Measurements from ENCODE around the gene GRID1.

The GRID1 gene

DNA sequence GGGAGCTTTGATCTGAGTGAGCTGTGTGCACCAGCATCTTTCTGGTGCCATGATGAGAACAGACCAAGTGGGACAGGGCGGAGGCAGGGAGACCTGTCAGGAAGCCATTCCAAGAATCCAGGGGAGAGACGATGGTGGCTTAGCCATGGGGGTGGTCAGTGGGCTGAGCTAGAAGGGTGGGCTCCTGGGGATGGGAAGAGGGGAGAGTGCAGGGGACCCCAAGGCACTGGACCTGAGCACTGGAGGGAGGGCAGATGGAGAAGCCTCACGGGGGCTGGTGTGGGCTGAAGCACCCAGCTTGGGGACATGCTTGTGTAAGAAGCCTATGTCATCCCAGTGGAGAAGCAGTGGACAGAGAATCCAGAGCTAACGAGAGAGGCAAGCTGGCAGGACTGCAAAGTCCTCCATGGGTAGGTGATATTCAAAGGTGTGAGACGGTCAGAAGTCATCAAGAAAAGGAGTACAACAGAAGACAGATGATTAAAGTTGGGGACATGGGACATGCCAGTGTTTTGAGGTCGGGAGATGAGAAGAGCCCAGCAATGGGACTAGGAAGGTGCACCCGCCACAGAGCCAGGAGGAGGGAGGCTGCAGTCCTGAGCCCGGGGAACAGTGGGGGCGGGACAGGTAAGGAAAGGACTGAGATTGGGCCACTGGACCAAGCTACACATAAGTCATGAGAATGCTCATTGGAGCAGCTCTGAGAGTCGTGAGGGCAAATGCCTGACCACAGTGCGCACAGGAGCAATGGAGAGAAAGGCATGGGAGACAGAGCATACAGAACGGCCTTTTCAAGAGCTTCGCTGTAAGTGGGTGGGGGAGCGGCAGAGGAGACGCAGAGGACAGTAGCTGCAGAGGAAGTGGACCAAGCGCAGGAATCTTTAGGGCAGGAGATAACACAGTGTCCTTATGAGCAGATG is 72.0 kb downstream of the GRID1 start:
- Histone ChIP-seq H3K27ac (ENCODE audit: low read depth, low read length, poor library complexity, severe bottlenecking) (no peak overlapping the region), H3K79me2 (ENCODE audit: insufficient read depth, low read length) (no peaks in the 10 kb centered on the region), H3K9ac (ENCODE audit: low read length) (no peak overlapping the region), H3K36me3 (ENCODE audit: insufficient read depth, low read length) (no peaks in the 10 kb centered on the region), H3K27me3 (ENCODE audit: insufficient read depth, low read length) (no peaks in the 10 kb centered on the region; the same call in 1 of the 2 replicates), H3K4me2 (ENCODE audit: low read length) (no peak overlapping the region), H3F3A (ENCODE audit: insufficient read depth, low read length) (no peaks in the 10 kb centered on the region), H2AFZ (ENCODE audit: low read length) (no peak overlapping the region), H3K4me1 (ENCODE audit: insufficient read depth, low read length, severe bottlenecking) (no peaks in the 10 kb centered on the region), H3K9me2 (ENCODE audit: low read depth, low read length) (no peaks in the 10 kb centered on the region), H3K9me3 (ENCODE audit: low read length) (no peaks in the 10 kb centered on the region), H3K4me3 (ENCODE audit: low read depth, low read length, poor library complexity, severe bottlenecking) (no peak overlapping the region), H4K20me1 (ENCODE audit: insufficient read depth, low read length) (no peaks in the 10 kb centered on the region)
- TF ChIP-seq EZH2 (IDR thresholded peaks at IDR 0.05; ENCODE audit: borderline replicate concordance, low read length) = no peak
- TF ChIP-seq, protein P1, sequence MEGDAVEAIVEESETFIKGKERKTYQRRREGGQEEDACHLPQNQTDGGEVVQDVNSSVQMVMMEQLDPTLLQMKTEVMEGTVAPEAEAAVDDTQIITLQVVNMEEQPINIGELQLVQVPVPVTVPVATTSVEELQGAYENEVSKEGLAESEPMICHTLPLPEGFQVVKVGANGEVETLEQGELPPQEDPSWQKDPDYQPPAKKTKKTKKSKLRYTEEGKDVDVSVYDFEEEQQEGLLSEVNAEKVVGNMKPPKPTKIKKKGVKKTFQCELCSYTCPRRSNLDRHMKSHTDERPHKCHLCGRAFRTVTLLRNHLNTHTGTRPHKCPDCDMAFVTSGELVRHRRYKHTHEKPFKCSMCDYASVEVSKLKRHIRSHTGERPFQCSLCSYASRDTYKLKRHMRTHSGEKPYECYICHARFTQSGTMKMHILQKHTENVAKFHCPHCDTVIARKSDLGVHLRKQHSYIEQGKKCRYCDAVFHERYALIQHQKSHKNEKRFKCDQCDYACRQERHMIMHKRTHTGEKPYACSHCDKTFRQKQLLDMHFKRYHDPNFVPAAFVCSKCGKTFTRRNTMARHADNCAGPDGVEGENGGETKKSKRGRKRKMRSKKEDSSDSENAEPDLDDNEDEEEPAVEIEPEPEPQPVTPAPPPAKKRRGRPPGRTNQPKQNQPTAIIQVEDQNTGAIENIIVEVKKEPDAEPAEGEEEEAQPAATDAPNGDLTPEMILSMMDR (IDR thresholded peaks at IDR 0.05; ENCODE audit: low read length) = no peak

DNA sequence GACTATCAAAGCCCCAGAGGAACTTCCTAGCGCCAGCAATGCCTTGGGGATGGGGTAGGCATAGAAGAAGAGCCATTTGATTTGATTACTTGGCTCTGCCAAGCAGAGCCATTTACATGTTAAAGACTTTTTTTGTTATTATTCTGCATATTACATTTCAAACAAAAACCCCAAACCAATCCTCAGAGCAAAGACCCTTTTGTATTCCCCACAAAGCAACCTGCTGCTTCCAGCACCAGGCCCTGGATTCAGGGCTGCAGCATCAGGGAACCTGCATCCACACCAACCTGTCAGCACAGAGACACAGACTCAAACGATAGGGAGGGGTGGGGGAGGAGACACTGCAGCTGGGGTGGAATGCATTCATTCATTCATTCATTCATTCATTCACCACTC is 73.2 kb downstream of the GRID1 start:
- Histone ChIP-seq H3F3A (ENCODE audit: insufficient read depth, low read length) (no peaks in the 10 kb centered on the region), H2AFZ (ENCODE audit: low read length) (no peak overlapping the region), H4K20me1 (ENCODE audit: insufficient read depth, low read length) (no peaks in the 10 kb centered on the region), H3K9me3 (ENCODE audit: low read length) (no peaks in the 10 kb centered on the region), H3K4me1 (ENCODE audit: insufficient read depth, low read length, severe bottlenecking) (no peaks in the 10 kb centered on the region), H3K9me2 (ENCODE audit: low read depth, low read length) (no peaks in the 10 kb centered on the region), H3K4me2 (ENCODE audit: low read length) (no peak overlapping the region), H3K9ac (ENCODE audit: low read length) (no peak overlapping the region), H3K27ac (ENCODE audit: low read depth, low read length, poor library complexity, severe bottlenecking) (no peak overlapping the region), H3K4me3 (ENCODE audit: low read depth, low read length, poor library complexity, severe bottlenecking) (no peak overlapping the region), H3K79me2 (ENCODE audit: insufficient read depth, low read length) (no peaks in the 10 kb centered on the region), H3K27me3 (ENCODE audit: insufficient read depth, low read length) (no peaks in the 10 kb centered on the region), H3K36me3 (ENCODE audit: insufficient read depth, low read length) (no peaks in the 10 kb centered on the region)
- TF ChIP-seq EZH2 (IDR thresholded peaks at IDR 0.05; ENCODE audit: borderline replicate concordance, low read length) = no peak
- TF ChIP-seq, protein P1 (IDR thresholded peaks at IDR 0.05; ENCODE audit: low read length) = no peak

DNA sequence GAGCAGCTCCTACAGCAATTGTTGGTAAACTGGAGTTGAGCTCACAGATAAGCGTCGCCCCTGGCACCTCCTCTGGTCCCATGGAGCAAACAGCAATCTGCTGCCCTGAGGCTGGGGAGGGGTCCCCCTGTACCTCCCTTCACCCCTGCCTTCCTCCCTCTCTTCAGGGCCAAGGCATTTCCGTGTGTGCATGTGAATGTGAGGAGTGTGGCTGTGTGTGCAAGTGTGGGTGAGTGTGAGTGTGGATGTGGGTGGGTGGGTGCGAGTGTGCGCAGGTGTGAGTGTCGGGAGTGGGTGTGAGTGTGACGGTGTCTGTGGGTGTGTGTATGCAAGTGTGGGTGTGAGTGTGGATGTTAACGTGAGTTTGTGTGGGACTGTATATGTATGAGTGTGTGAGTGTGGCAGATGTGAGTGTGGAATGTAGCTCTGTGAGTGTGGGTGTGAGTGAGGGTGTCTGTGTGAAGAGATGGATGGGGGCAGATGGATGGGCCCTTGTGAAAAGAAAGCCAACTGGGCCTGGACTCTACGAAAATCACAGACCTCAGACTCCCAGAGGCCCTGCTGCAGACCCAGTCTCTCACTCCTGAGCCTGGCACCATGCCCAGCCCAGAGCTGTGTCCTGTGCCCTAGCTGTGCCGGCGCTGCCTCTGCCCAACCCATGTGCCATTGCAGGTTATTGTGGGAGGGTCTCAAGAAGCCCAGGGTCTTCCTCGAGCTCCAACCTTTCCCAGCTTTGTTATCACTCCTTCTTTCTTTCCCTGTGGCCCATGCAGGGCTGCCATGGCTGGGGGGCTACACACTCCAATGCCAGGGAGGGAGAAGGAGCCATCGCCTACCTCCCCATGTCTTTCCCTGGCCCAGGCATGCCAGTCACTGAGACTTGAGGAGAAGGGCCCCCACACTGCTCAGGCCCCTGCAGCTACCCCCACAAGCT is 73.9 kb downstream of the GRID1 start:
- Histone ChIP-seq H3K79me2 (ENCODE audit: insufficient read depth, low read length) (no peaks in the 10 kb centered on the region), H3F3A (ENCODE audit: insufficient read depth, low read length) (no peaks in the 10 kb centered on the region), H3K9ac (ENCODE audit: low read length) (no peak overlapping the region), H3K9me3 (ENCODE audit: low read length) (no peaks in the 10 kb centered on the region), H3K36me3 (ENCODE audit: insufficient read depth, low read length) (no peaks in the 10 kb centered on the region), H3K4me1 (ENCODE audit: insufficient read depth, low read length, severe bottlenecking) (no peaks in the 10 kb centered on the region), H3K27me3 (ENCODE audit: insufficient read depth, low read length) (no peaks in the 10 kb centered on the region), H3K27ac (ENCODE audit: low read depth, low read length, poor library complexity, severe bottlenecking) (no peak overlapping the region), H3K9me2 (ENCODE audit: low read depth, low read length) (no peaks in the 10 kb centered on the region), H3K4me3 (ENCODE audit: low read depth, low read length, poor library complexity, severe bottlenecking) (no peak overlapping the region), H3K4me2 (ENCODE audit: low read length) (no peak overlapping the region), H2AFZ (ENCODE audit: low read length) (no peak overlapping the region), H4K20me1 (ENCODE audit: insufficient read depth, low read length) (no peaks in the 10 kb centered on the region)
- TF ChIP-seq EZH2 (IDR thresholded peaks at IDR 0.05; ENCODE audit: borderline replicate concordance, low read length) = no peak
- TF ChIP-seq, protein P1 (IDR thresholded peaks at IDR 0.05; ENCODE audit: low read length) = no peak
